ENCODE data around the gene HOXA4.

Gene HOXA4

GRCh38 chr7:27142580-27143022 lies 12.0 kb upstream of the HOXA4 start:
- DNase-seq (ENCODE audit: insufficient read length, low spot score): no peak
- TF ChIP-seq, protein P1, sequence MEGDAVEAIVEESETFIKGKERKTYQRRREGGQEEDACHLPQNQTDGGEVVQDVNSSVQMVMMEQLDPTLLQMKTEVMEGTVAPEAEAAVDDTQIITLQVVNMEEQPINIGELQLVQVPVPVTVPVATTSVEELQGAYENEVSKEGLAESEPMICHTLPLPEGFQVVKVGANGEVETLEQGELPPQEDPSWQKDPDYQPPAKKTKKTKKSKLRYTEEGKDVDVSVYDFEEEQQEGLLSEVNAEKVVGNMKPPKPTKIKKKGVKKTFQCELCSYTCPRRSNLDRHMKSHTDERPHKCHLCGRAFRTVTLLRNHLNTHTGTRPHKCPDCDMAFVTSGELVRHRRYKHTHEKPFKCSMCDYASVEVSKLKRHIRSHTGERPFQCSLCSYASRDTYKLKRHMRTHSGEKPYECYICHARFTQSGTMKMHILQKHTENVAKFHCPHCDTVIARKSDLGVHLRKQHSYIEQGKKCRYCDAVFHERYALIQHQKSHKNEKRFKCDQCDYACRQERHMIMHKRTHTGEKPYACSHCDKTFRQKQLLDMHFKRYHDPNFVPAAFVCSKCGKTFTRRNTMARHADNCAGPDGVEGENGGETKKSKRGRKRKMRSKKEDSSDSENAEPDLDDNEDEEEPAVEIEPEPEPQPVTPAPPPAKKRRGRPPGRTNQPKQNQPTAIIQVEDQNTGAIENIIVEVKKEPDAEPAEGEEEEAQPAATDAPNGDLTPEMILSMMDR (IDR thresholded peaks at IDR 0.05; ENCODE audit: insufficient read depth, missing control alignments): no peak
- FAIRE-seq: no peak

DNA sequence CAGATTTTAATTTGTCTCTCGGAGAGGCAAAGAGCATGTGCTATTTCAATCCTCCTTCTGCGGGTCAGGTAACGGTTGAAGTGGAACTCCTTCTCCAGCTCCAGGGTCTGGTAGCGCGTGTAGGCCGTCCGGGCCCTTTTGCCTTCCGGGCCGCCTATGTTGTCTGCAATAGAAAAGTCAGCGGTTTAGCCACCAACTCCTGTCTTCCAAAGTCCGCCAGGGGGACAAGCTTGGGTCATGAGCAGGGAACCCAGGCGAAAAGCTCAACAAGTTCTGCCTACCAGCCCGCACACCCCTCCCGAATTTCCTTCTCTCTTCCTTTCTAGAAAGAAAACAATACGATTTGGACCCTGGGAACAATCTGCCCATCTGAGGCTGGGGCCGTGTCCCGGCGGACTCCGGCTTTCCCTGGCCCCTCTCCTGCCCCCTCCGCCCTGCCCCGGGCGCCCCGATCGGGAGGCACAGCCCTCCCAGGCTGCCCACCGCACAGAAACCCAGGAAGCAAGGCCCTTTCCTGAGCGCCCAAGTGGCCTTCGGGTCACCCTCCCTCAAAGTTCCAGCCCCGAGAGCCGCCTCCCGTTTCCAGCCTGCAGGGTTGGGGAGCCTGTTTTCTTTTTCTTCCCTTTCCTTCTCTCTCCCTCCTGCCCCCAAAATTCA lies 11.5 kb upstream of the HOXA4 start:
- FAIRE-seq: no peak
- DNase-seq (ENCODE audit: insufficient read length, low spot score): no peak

DNA sequence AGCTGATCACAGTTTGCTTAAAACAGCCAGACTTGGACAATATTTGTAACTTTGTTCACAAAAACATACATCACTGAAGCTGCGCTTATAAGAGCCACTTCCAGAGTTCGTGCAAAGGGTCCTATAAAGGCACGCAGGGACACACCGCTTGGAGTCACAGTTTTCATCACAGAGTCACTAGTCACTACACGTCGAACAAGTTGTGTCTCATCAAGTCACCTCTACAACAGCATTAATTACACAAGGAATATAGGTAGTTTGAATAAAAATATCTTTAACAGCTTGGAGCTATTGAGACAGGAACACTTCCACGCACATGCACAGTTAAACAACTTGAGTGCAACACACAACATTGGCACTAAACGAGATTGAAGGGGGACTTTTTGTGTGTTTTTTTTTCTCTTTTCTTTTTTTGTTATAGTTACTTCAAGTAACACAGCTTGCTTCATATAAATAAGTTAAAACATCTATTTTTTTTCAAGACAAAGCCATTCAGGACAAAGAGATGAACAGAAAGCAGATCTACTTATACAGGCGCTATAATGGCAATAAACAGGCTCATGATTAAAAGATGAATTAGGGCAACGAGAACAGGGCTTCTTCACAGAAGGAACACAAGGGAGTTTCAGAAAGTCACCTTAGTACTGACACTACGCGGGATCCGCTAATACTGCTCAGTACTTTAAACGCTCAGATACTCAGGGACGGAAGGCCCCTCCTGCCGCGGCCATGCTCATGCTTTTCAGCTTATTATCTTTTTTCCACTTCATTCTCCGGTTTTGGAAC lies 10.8 kb upstream of the HOXA4 start:
- TF ChIP-seq, protein P1 (IDR thresholded peaks at IDR 0.05; ENCODE audit: insufficient read depth, missing control alignments): no peak
- FAIRE-seq (no peak), DNase-seq (ENCODE audit: insufficient read length, low spot score) (no peak)

More for the DNA sequence above, 11.5 kb upstream of the HOXA4 start:
- TF ChIP-seq, protein P1 (IDR thresholded peaks at IDR 0.05; ENCODE audit: insufficient read depth, missing control alignments): no peak

DNA sequence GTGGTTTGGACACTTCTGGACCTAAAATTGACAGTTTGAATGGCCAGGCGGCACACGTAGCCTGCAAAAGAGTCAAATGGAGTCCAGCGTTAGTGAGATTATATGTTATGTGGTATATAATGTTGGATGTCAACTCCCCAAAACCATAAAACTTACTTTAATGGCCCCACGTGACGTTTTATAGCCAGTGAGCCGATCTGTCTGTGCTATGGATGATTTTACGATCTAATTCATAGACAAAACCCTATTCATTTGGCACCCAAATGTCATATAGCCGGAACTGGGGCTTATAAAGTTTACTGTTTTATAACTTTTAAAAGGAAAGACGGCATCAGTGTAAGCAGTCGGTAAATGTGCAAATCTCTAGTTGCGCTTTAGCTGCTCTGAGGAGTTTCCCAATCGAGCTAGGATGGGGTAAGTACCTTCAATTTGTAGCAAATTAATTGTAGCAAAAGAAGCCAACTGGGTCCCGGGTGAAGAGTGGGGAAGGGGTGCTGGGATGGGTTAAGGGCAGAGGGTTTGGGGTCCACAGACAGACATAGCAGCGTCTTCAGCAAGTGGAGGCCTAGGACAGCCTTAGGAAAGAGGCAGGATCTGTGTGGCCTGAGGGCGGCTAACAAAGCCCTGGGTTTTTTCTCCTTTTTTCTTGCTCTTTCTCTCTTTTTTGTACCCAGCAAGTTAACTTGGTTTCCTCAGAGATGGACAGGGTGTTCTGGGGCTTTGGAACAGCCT lies 9.7 kb upstream of the HOXA4 start:
- DNase-seq (ENCODE audit: insufficient read length, low spot score): no peak
- no peak for FAIRE-seq

GRCh38 chr7:27139334-27140125 lies 9.0 kb upstream of the HOXA4 start:
- no peak for FAIRE-seq
- no peak for DNase-seq (ENCODE audit: insufficient read length, low spot score)
- TF ChIP-seq, protein P1 (IDR thresholded peaks at IDR 0.05; ENCODE audit: insufficient read depth, missing control alignments): no peak

More for the DNA sequence above, 9.7 kb upstream of the HOXA4 start:
- TF ChIP-seq, protein P1 (IDR thresholded peaks at IDR 0.05; ENCODE audit: insufficient read depth, missing control alignments): no peak

- DNase-seq (ENCODE audit: insufficient read length, low spot score) (no peak), FAIRE-seq (no peak)
- TF ChIP-seq, protein P1 (IDR thresholded peaks at IDR 0.05; ENCODE audit: insufficient read depth, missing control alignments): no peak
These were observed 8.4 kb upstream of the HOXA4 start for GRCh38 chr7:27138985-27139333.

All from D721Med (cell line).